Muscle layer of duodenum (tissue), 2 donors: ENCODE measurements around the gene BAIAP2L2.

ENCODE experiments used
- H3K27ac ChIP-seq: one replicate; pipeline ENCODE4 v1.7.0; 2013; ENCODE audit warnings: mild to moderate bottlenecking, low read length
- H3K27me3 ChIP-seq: one replicate; pipeline ENCODE4 v1.7.0; 2013; ENCODE audit warnings: low read depth, mild to moderate bottlenecking, control low read depth, low read length
- H3K36me3 ChIP-seq, 2 donors: one replicate each; pipeline ENCODE4 v1.7.0; 2013; ENCODE audit warnings: low read length in 2 of 2, control low read depth in 1 of 2, mild to moderate bottlenecking in 1 of 2; ENCODE audit not compliant: insufficient read depth in 2 of 2, control insufficient read depth in 1 of 2
- H3K4me1 ChIP-seq, 2 donors: one replicate each; pipeline ENCODE4 v1.7.0; 2013; ENCODE audit warnings: low read length in 2 of 2, mild to moderate bottlenecking in 2 of 2, control low read depth in 1 of 2, moderate library complexity in 1 of 2; ENCODE audit not compliant: insufficient read depth in 2 of 2, control insufficient read depth in 1 of 2
- H3K4me3 ChIP-seq, 2 donors: one replicate each; pipeline ENCODE4 v1.7.0; 2013; ENCODE audit warnings: low read length in 2 of 2, low read depth in 1 of 2, mild to moderate bottlenecking in 1 of 2
- H3K9me3 ChIP-seq, 2 donors: one replicate each; pipeline ENCODE4 v1.7.0; 2013; ENCODE audit warnings: low read length in 2 of 2, control low read depth in 1 of 2, mild to moderate bottlenecking in 1 of 2; ENCODE audit not compliant: control insufficient read depth in 1 of 2
- donor health status: healthy.

The BAIAP2L2 gene

GRCh38 chr22:38070250-38070921 is 40.1 kb downstream of the BAIAP2L2 start:
- Histone ChIP-seq H3K36me3 (peaks cover 14 to 57% of the 10 kb centered on the region in 2 donors), H3K27me3 (no peaks in the 10 kb centered on the region), H3K27ac (no peak overlapping the region), H3K4me1 (peaks cover 0 to 24% of the 10 kb centered on the region in 2 donors), H3K9me3 (no peaks in the 10 kb centered on the region), H3K4me3 (no peak overlapping the region)

- Histone ChIP-seq H3K27me3 (no peaks in the 10 kb centered on the region), H3K36me3 (peaks cover 21 to 58% of the 10 kb centered on the region in 2 donors), H3K27ac (peak overlapping the region; percentile 14), H3K4me1 (peaks cover 0 to 24% of the 10 kb centered on the region in 2 donors), H3K4me3 (peak overlapping the region in 1 of 2 donors; percentile 6), H3K9me3 (no peaks in the 10 kb centered on the region)
Measured at GRCh38 chr22:38069372-38070249, 40.9 kb downstream of the BAIAP2L2 start.

- Histone ChIP-seq H3K9me3 (no peaks in the 10 kb centered on the region), H3K27me3 (no peaks in the 10 kb centered on the region), H3K27ac (no peak overlapping the region), H3K36me3 (peaks cover 21 to 53% of the 10 kb centered on the region in 2 donors), H3K4me1 (peaks cover 0 to 24% of the 10 kb centered on the region in 2 donors), H3K4me3 (no peak overlapping the region)
Measured at GRCh38 chr22:38068641-38069371, 41.7 kb downstream of the BAIAP2L2 start.

GRCh38 chr22:38067761-38068360 is 42.6 kb downstream of the BAIAP2L2 start:
- Histone ChIP-seq H3K9me3 (no peaks in the 10 kb centered on the region), H3K4me1 (peaks cover 0 to 24% of the 10 kb centered on the region in 2 donors), H3K4me3 (no peak overlapping the region), H3K27ac (no peak overlapping the region), H3K36me3 (peaks cover 17 to 48% of the 10 kb centered on the region in 2 donors), H3K27me3 (no peaks in the 10 kb centered on the region)

GRCh38 chr22:38067028-38067415 is 43.5 kb downstream of the BAIAP2L2 start:
- no peak overlapping the region for H3K27ac ChIP-seq
- peaks cover 17 to 42% of the 10 kb centered on the region in 2 donors for H3K36me3 ChIP-seq
- no peaks in the 10 kb centered on the region for H3K27me3 ChIP-seq
- peaks cover 0 to 24% of the 10 kb centered on the region in 2 donors for H3K4me1 ChIP-seq
- H3K9me3 ChIP-seq = no peaks in the 10 kb centered on the region
- H3K4me3 ChIP-seq = no peak overlapping the region

GRCh38 chr22:38066381-38067027 is 44.0 kb downstream of the BAIAP2L2 start:
- no peak overlapping the region for H3K27ac ChIP-seq
- H3K4me3 ChIP-seq = no peak overlapping the region
- H3K4me1 ChIP-seq = peaks cover 0 to 24% of the 10 kb centered on the region in 2 donors
- no peaks in the 10 kb centered on the region for H3K27me3 ChIP-seq
- peaks cover 17 to 37% of the 10 kb centered on the region in 2 donors for H3K36me3 ChIP-seq
- no peaks in the 10 kb centered on the region for H3K9me3 ChIP-seq

- H3K9me3 ChIP-seq = no peaks in the 10 kb centered on the region
- no peak overlapping the region for H3K27ac ChIP-seq
- H3K27me3 ChIP-seq = no peaks in the 10 kb centered on the region
- H3K4me3 ChIP-seq = no peak overlapping the region
- H3K36me3 ChIP-seq = peaks cover 17 to 35% of the 10 kb centered on the region in 2 donors
- H3K4me1 ChIP-seq = peaks cover 0 to 21% of the 10 kb centered on the region in 2 donors
Measured at GRCh38 chr22:38065539-38065938, 44.9 kb downstream of the BAIAP2L2 start.

GRCh38 chr22:38062791-38063190 is 47.7 kb downstream of the BAIAP2L2 start:
- Histone ChIP-seq H3K27me3 (no peaks in the 10 kb centered on the region), H3K4me3 (no peak overlapping the region), H3K27ac (peak overlapping the region; percentile 45), H3K36me3 (peaks cover 16 to 38% of the 10 kb centered on the region in 2 donors), H3K9me3 (no peaks in the 10 kb centered on the region), H3K4me1 (peaks cover 0 to 3% of the 10 kb centered on the region in 2 donors)

GRCh38 chr22:38056969-38057891 is 53.3 kb downstream of the BAIAP2L2 start, which contains the start of gene PICK1:
PICK1 (plus strand) TSS chr22:38057404; CDS start chr22:38057810, 406 bp downstream.
- Histone ChIP-seq H3K36me3 (peaks cover 6% of the 10 kb centered on the region in 2 donors), H3K4me1 (peaks cover 7 to 12% of the 10 kb centered on the region in 2 donors), H3K9me3 (no peaks in the 10 kb centered on the region), H3K27ac (peak within 1 kb of the TSS; percentile 85), H3K4me3 (peak within 1 kb of the TSS; percentile 64 to 67), H3K27me3 (no peaks in the 10 kb centered on the region)
